DOHH2 (cell line): ENCODE data around the gene PSME1.
A peak's percentile ranks its signal among the peaks of the same experiment; 100 is the strongest.

Source experiments
- H3F3A ChIP-seq: fragments of 200-600 bp; sonication (generic), shearing (Covaris generic); 2 replicates; pipeline ENCODE4 v1.6.0; 2016; ENCODE audit warnings: antibody characterized with exemption, mild to moderate bottlenecking; ENCODE audit not compliant: control insufficient read depth, insufficient read depth
- H3K27ac ChIP-seq: fragments of 200-600 bp; sonication (generic); 2 replicates; pipeline ENCODE4 v1.5.1; 2014; ENCODE audit warnings: low read depth, mild to moderate bottlenecking, low read length, moderate library complexity
- H3K27me3 ChIP-seq: fragments of 200-600 bp; sonication (generic); 2 replicates; pipeline ENCODE4 v1.6.1; 2014; ENCODE audit warnings: mild to moderate bottlenecking, low read length, mixed read lengths; ENCODE audit not compliant: control insufficient read depth
- H3K36me3 ChIP-seq: fragments of 200-600 bp; sonication (generic); 2 replicates; pipeline ENCODE4 v1.6.1; 2014; ENCODE audit warnings: mild to moderate bottlenecking, low read length, moderate library complexity, mixed read lengths; ENCODE audit not compliant: control insufficient read depth
- H3K4me1 ChIP-seq: fragments of 200-600 bp; sonication (generic); 2 replicates; pipeline ENCODE4 v1.6.1; 2014; ENCODE audit warnings: mild to moderate bottlenecking, low read length, mixed read lengths; ENCODE audit not compliant: control insufficient read depth
- H3K4me2 ChIP-seq: fragments of 200-600 bp; sonication (generic); 2 replicates; pipeline ENCODE4 v1.6.0; 2014; ENCODE audit warnings: mild to moderate bottlenecking, low read length, moderate library complexity
- H3K4me3 ChIP-seq: fragments of 200-600 bp; sonication (generic); 2 replicates; pipeline ENCODE4 v1.5.1; 2014; ENCODE audit warnings: mild to moderate bottlenecking, low read length, mixed read lengths
- H3K79me2 ChIP-seq: fragments of 200-600 bp; sonication (generic); 2 replicates; pipeline ENCODE4 v1.6.1; 2014; ENCODE audit warnings: mild to moderate bottlenecking, low read length, mixed read lengths; ENCODE audit not compliant: control insufficient read depth
- H3K9me2 ChIP-seq: fragments of 200-600 bp; sonication (generic); replicated peaks from 2 replicates; pipeline ENCODE4 v1.6.1; 2014; ENCODE audit warnings: mild to moderate bottlenecking, low read length, mixed read lengths; ENCODE audit not compliant: control insufficient read depth
- H3K9me3 ChIP-seq: fragments of 200-600 bp; sonication (generic); 2 replicates; pipeline ENCODE4 v1.6.1; 2014; ENCODE audit warnings: antibody characterized with exemption, low read length, mixed read lengths; ENCODE audit not compliant: control insufficient read depth, insufficient read depth
- H4K20me1 ChIP-seq: fragments of 200-600 bp; sonication (generic); 2 replicates; pipeline ENCODE4 v1.6.0; 2014; ENCODE audit warnings: low read depth, mild to moderate bottlenecking, antibody characterized with exemption, low read length, moderate library complexity; ENCODE audit not compliant: control insufficient read depth, insufficient read depth
- EZH2phosphoT487 ChIP-seq: fragments of 200-600 bp; sonication (generic); IDR thresholded peaks from 2 replicates; pipeline ENCODE4 v1.6.1; 2017; ENCODE audit warnings: borderline replicate concordance, mild to moderate bottlenecking, antibody characterized with exemption, low read length, moderate library complexity, mixed read lengths
- TF ChIP-seq, protein P1 (sequence below): fragments of 200-600 bp; sonication (generic); IDR thresholded peaks from one replicate; pipeline ENCODE4 v1.5.1; 2014; ENCODE audit warnings: antibody characterized with exemption, mild to moderate bottlenecking, low read depth, low read length; ENCODE audit not compliant: poor library complexity, severe bottlenecking

PSME1 gene

DNA sequence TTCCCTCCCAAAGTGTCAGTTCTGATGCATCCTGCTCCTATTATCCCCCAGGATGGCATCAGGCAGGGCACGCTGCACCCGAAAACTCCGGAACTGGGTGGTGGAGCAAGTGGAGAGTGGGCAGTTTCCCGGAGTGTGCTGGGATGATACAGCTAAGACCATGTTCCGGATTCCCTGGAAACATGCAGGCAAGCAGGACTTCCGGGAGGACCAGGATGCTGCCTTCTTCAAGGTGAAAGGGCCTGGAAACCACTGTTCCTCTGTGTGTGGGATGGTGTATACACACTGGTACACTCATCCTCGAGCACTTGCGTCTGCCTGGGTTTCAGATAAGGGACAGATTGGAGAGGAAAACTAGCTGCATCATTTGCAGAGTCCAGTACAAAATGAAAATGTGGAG, 26.1 kb downstream of the PSME1 start:
- peaks cover 7% of the 10 kb centered on the region for H3K79me2 ChIP-seq
- H3K9me2 ChIP-seq, result no peaks in the 10 kb centered on the region
- peaks cover 17% of the 10 kb centered on the region for H3K4me1 ChIP-seq
- H3K9me3 ChIP-seq, result no peaks in the 10 kb centered on the region
- peak overlapping the region; percentile 74 for H3K4me3 ChIP-seq
- no peaks in the 10 kb centered on the region for H3F3A ChIP-seq
- H3K36me3 ChIP-seq, result peaks cover 60% of the 10 kb centered on the region
- peak overlapping the region; percentile 86 for H3K4me2 ChIP-seq
- TF ChIP-seq EZH2phosphoT487, result no peak
- TF ChIP-seq, protein P1, sequence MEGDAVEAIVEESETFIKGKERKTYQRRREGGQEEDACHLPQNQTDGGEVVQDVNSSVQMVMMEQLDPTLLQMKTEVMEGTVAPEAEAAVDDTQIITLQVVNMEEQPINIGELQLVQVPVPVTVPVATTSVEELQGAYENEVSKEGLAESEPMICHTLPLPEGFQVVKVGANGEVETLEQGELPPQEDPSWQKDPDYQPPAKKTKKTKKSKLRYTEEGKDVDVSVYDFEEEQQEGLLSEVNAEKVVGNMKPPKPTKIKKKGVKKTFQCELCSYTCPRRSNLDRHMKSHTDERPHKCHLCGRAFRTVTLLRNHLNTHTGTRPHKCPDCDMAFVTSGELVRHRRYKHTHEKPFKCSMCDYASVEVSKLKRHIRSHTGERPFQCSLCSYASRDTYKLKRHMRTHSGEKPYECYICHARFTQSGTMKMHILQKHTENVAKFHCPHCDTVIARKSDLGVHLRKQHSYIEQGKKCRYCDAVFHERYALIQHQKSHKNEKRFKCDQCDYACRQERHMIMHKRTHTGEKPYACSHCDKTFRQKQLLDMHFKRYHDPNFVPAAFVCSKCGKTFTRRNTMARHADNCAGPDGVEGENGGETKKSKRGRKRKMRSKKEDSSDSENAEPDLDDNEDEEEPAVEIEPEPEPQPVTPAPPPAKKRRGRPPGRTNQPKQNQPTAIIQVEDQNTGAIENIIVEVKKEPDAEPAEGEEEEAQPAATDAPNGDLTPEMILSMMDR, result no peak
- H3K27ac ChIP-seq, result peak overlapping the region; percentile 65; the same call in 1 of the 2 replicates
- H3K27me3 ChIP-seq, result no peaks in the 10 kb centered on the region
- H4K20me1 ChIP-seq, result no peaks in the 10 kb centered on the region

DNA sequence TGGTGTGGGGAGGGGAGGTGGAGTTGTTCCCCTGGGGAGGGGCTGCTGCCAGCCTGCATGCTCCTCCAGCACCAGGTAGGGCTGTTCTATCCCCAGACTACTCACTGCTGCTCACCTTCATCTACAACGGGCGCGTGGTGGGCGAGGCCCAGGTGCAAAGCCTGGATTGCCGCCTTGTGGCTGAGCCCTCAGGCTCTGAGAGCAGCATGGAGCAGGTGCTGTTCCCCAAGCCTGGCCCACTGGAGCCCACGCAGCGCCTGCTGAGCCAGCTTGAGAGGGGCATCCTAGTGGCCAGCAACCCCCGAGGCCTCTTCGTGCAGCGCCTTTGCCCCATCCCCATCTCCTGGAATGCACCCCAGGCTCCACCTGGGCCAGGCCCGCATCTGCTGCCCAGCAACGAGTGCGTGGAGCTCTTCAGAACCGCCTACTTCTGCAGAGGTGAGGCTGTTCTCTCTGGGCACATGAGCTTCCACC, 28.6 kb downstream of the PSME1 start:
- Histone ChIP-seq H3K4me3 (no peak overlapping the region), H3K79me2 (peaks cover 7% of the 10 kb centered on the region), H3K4me2 (no peak overlapping the region), H3K36me3 (peaks cover 45% of the 10 kb centered on the region), H3K4me1 (peaks cover 17% of the 10 kb centered on the region), H3K9me2 (no peaks in the 10 kb centered on the region), H4K20me1 (no peaks in the 10 kb centered on the region), H3F3A (0 out of 2 replicates have a peak, but pooled peaks cover 3% of the 10 kb centered on the region), H3K9me3 (no peaks in the 10 kb centered on the region), H3K27ac (no peak overlapping the region), H3K27me3 (no peaks in the 10 kb centered on the region)
- TF ChIP-seq, protein P1, result no peak
- TF ChIP-seq EZH2phosphoT487, result no peak

DNA sequence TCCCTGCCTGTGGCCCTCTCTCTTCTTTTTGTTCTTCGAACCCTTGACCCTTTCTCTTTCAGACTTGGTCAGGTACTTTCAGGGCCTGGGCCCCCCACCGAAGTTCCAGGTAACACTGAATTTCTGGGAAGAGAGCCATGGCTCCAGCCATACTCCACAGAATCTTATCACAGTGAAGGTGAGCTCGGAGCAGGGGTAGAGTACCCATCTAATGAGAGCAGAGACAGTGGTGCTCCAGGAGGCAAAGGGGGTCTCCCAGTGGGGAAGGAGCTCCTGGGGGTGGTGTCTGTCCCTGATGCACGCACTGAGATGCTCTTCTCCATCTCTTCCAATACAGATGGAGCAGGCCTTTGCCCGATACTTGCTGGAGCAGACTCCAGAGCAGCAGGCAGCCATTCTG, 29.8 kb downstream of the PSME1 start:
- Histone ChIP-seq H4K20me1 (no peaks in the 10 kb centered on the region), H3K9me3 (no peaks in the 10 kb centered on the region), H3K9me2 (no peaks in the 10 kb centered on the region), H3K4me1 (peaks cover 16% of the 10 kb centered on the region), H3K79me2 (peaks cover 7% of the 10 kb centered on the region), H3K4me2 (no peak overlapping the region), H3K27me3 (no peaks in the 10 kb centered on the region), H3F3A (peaks cover 3% of the 10 kb centered on the region; the same call in 1 of the 2 replicates), H3K36me3 (peaks cover 37% of the 10 kb centered on the region), H3K27ac (no peak overlapping the region), H3K4me3 (no peak overlapping the region)
- no peak for TF ChIP-seq EZH2phosphoT487
- TF ChIP-seq, protein P1, result no peak
